GM23248 (cell line): Measurements from ENCODE around the gene PRKD1. TPM values are rescaled to one million over a fixed set of nuclear protein-coding genes. Genes with fewer than 3 reads are reported as not detected.
A peak's percentile ranks its signal among the peaks of the same experiment; 100 is the strongest.

Source experiments
- DNase-seq: peaks from one replicate; pipeline ENCODE4 v3.0.0-alpha.2; 2015
- H2AFZ ChIP-seq: fragments of 200-600 bp; sonication (generic); 2 replicates; pipeline ENCODE4 v1.6.1; 2016; ENCODE audit warnings: antibody characterized with exemption
- H3F3A ChIP-seq: fragments of 200-600 bp; sonication (generic); 2 replicates; pipeline ENCODE4 v1.6.1; 2016; ENCODE audit warnings: mild to moderate bottlenecking, antibody characterized with exemption, mixed run types; ENCODE audit not compliant: insufficient read depth
- H3K27ac ChIP-seq: fragments of 200-600 bp; sonication (generic); 2 replicates; pipeline ENCODE4 v1.5.1; 2016; ENCODE audit warnings: mild to moderate bottlenecking
- H3K27me3 ChIP-seq: fragments of 200-600 bp; sonication (generic); replicated peaks from 2 replicates; pipeline ENCODE4 v1.6.1; 2016; ENCODE audit warnings: mild to moderate bottlenecking; ENCODE audit not compliant: insufficient read depth
- H3K36me3 ChIP-seq: fragments of 200-600 bp; sonication (generic); 2 replicates; pipeline ENCODE4 v1.6.1; 2016; ENCODE audit warnings: low read depth, mild to moderate bottlenecking
- H3K4me1 ChIP-seq: fragments of 200-600 bp; sonication (generic); 2 replicates; pipeline ENCODE4 v1.6.1; 2016; ENCODE audit warnings: mild to moderate bottlenecking; ENCODE audit not compliant: insufficient read depth
- H3K4me2 ChIP-seq: fragments of 200-600 bp; sonication (generic); one replicate; pipeline ENCODE4 v1.6.1; 2016; ENCODE audit warnings: mild to moderate bottlenecking; ENCODE audit not compliant: unreplicated experiment
- H3K4me3 ChIP-seq: fragments of 200-600 bp; sonication (generic); 2 replicates; pipeline ENCODE4 v1.5.1; 2016; ENCODE audit warnings: mild to moderate bottlenecking
- H3K79me2 ChIP-seq: fragments of 200-600 bp; sonication (generic); 2 replicates; pipeline ENCODE4 v1.6.1; 2016; ENCODE audit warnings: mild to moderate bottlenecking; ENCODE audit not compliant: insufficient read depth
- H3K9ac ChIP-seq: fragments of 200-600 bp; sonication (generic); 2 replicates; pipeline ENCODE4 v1.6.1; 2016; ENCODE audit warnings: mild to moderate bottlenecking
- H3K9me2 ChIP-seq: fragments of 200-600 bp; sonication (generic); 2 replicates; pipeline ENCODE4 v1.6.1; 2016; ENCODE audit warnings: mixed run types, mild to moderate bottlenecking, moderate library complexity; ENCODE audit not compliant: insufficient read depth
- H3K9me3 ChIP-seq: fragments of 200-600 bp; sonication (generic); one replicate; pipeline ENCODE4 v1.6.1; 2017; ENCODE audit warnings: low read depth
- H4K20me1 ChIP-seq: fragments of 200-600 bp; sonication (generic); 2 replicates; pipeline ENCODE4 v1.6.0; 2016; ENCODE audit not compliant: insufficient read depth
- EZH2 ChIP-seq: fragments of 200-600 bp; sonication (generic); IDR thresholded peaks from 2 replicates; pipeline ENCODE4 v1.6.1; 2018; ENCODE audit warnings: antibody characterized with exemption, mild to moderate bottlenecking; ENCODE audit not compliant: insufficient read depth, poor library complexity, severe bottlenecking
- EZH2phosphoT487 ChIP-seq: fragments of 200-600 bp; sonication (generic); IDR thresholded peaks from 2 replicates; pipeline ENCODE4 v1.6.1; 2018; ENCODE audit warnings: antibody characterized with exemption, moderate library complexity, mild to moderate bottlenecking, low read depth; ENCODE audit not compliant: insufficient read depth
- WGBS, 2 experiments: methylation state at CpG; one replicate each; pipeline ENCODE4 v1.1.6; 2015 to 2017; ENCODE audit warnings: low lambda C conversion rate in 2 of 2, low coverage in 1 of 2; ENCODE audit errors: missing lambda C conversion rate in 2 of 2; 5-methylcytosine and 5-hydroxymethylcytosine counted together
- in situ Hi-C: fragments of 300-500 bp; cut with MboI; formaldehyde crosslinking; loops from 2 replicates; pipeline ENCODE4 v1.15.0; 2020
- polyA plus RNA-seq: library from polyadenylated mRNA; unstranded; fragments of >200 nt; fragmentation: Nextera tagmentation; extraction: Ambion mirVana; gene quantifications from 2 replicates; pipeline ENCODE4 v1.2.1, GENCODE V29; 2016
- small RNA-seq: library from RNA; depleted of rRNA; stranded (forward); fragments of <200 nt; gene quantifications from one replicate; pipeline ENCODE3, GENCODE V24; 2014; ENCODE audit warnings: low read depth, low replicate concordance
- total RNA-seq: library from RNA; depleted of rRNA; stranded (reverse); fragments of >200 nt; shearing (Covaris generic); gene quantifications from 2 replicates; pipeline ENCODE4 v1.2.3, GENCODE V29; 2014

Gene PRKD1
- total and polyA plus RNA-seq, 2 experiments from 2014 or later: 24.2 to 30.7 TPM

DNA sequence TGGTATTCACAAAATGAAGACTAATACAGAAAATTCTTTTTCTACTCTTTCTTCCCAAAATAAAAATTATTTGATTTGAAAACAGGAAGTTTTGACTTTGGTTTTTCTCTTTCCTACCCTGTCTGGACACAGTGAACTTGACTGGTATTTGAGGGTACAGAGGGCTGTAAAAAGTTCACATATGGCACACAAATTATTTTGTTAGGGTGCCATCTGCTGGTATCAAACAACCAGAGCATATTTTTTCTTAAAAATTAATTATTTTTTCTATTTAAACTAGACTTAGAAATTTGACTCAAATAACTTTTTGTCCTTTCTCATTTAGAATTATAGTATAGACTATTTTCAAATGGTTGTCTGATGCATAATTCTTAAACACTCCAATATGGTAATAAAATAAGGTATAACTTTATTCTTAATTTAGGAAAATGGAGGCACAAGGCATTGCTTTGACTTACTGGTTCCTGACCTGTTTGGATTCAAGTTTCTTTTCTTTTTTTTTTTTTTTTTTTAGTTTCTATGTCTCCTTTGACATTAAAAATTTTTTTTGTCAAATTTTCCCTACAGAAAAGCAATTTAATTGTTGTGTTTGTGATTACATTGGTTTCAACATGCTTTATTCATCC, 390.6 kb downstream of the PRKD1 start:
- peak; percentile 49 for DNase-seq
- no peak overlapping the region for H3K4me3 ChIP-seq
- H2AFZ ChIP-seq: no peak overlapping the region
- no peak overlapping the region for H3K4me2 ChIP-seq
- no peak for TF ChIP-seq EZH2
- no peak for TF ChIP-seq EZH2phosphoT487
- H3K9me2 ChIP-seq: no peaks in the 10 kb centered on the region
- H3K79me2 ChIP-seq: no peaks in the 10 kb centered on the region
- H3F3A ChIP-seq: no peaks in the 10 kb centered on the region
- no peak overlapping the region for H3K27ac ChIP-seq
- no peak overlapping the region for H3K9ac ChIP-seq
- H3K36me3 ChIP-seq: no peaks in the 10 kb centered on the region
- in situ Hi-C loops: no loop called here
- no peaks in the 10 kb centered on the region for H3K27me3 ChIP-seq
- no peaks in the 10 kb centered on the region for H3K4me1 ChIP-seq
- no peaks in the 10 kb centered on the region for H3K9me3 ChIP-seq
- no peaks in the 10 kb centered on the region for H4K20me1 ChIP-seq

DNA sequence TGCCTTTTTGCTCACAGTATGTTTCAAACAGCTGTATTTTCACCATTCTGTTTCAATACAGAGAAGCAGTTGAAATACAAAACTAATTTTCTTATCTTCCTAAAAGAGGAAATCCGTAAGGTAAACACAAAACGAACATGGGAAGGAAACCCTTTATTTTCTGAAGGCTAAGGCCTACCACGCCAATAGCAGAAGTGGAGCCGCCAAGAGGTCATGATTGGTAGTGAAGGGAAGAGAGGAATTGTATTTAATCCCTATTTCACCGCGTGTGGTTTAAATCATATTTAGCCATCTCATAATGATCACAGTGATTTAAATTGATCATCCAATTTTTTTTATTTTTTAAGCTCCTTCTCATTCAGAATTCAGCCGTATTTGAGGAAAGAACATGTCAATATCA, 398.2 kb downstream of the PRKD1 start:
- Histone ChIP-seq H3K36me3 (no peaks in the 10 kb centered on the region), H3K4me2 (no peak overlapping the region), H3K4me1 (no peaks in the 10 kb centered on the region), H3F3A (no peaks in the 10 kb centered on the region), H3K9me3 (no peaks in the 10 kb centered on the region), H2AFZ (0 out of 2 replicates have a peak overlapping the region, but pooled peaks have one; percentile 12), H3K4me3 (no peak overlapping the region), H3K27me3 (no peaks in the 10 kb centered on the region), H3K27ac (no peak overlapping the region), H3K9me2 (no peaks in the 10 kb centered on the region), H4K20me1 (no peaks in the 10 kb centered on the region), H3K9ac (no peak overlapping the region), H3K79me2 (no peaks in the 10 kb centered on the region)
- in situ Hi-C loops: loop anchor here (10.0 kb wide), 2 partner anchors 505 to 775 kb away; no protein-coding TSS in a partner anchor
- peak; percentile 51 for DNase-seq
- TF ChIP-seq EZH2: no peak
- TF ChIP-seq EZH2phosphoT487: no peak
- 40 to 44% methylated on average over 7 of the region's 7 CpGs for WGBS, 2 experiments

DNA sequence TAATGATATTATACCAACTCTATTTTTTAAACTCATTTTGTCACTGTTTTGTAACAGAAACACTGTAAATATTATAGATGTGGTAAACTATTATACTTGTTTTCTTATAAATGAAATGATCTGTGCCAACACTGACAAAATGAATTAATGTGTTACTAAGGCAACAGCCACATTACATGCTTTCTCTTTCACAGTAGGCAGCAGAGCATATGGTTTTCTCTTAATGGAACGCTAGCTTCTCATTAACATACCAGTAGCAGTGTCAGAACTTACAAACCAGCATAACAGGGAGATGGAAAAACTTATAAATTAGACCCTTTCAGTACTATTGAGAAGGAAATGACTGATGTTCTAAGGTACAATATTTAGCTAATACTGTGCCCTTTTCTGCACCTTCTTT, 398.8 kb downstream of the PRKD1 start:
- in situ Hi-C loops: loop anchor here (10.0 kb wide), 2 partner anchors 504 to 774 kb away; no protein-coding TSS in a partner anchor
- Histone ChIP-seq H3K4me1 (no peaks in the 10 kb centered on the region), H3K9ac (no peak overlapping the region), H3K9me3 (no peaks in the 10 kb centered on the region), H3F3A (no peaks in the 10 kb centered on the region), H3K4me2 (no peak overlapping the region), H2AFZ (no peak overlapping the region), H3K9me2 (no peaks in the 10 kb centered on the region), H3K27me3 (no peaks in the 10 kb centered on the region), H3K79me2 (no peaks in the 10 kb centered on the region), H3K4me3 (no peak overlapping the region), H3K27ac (no peak overlapping the region), H3K36me3 (no peaks in the 10 kb centered on the region), H4K20me1 (no peaks in the 10 kb centered on the region)
- peak; percentile 0 for DNase-seq
- no peak for TF ChIP-seq EZH2phosphoT487
- no peak for TF ChIP-seq EZH2
- WGBS, 2 experiments: 13 to 14% methylated on average over 1 of the region's 1 CpG

DNA sequence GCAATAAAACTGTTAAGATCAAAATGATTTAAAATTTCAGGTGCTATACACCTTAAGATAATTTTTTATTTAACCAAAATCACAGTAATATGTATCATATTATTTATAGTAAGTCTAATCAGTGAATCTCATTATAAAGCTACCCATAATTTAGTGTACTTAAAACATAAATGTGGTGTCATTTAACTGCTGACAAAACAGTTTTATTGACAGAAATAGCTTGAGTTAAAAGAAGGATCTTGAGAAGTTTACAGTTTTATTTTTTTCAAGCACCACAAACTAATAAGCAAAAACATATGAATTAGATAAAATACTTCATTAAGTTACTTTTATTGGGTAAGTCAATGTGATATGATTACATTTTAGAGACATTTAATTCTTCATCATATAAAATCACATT, 400.4 kb downstream of the PRKD1 start:
- no peaks in the 10 kb centered on the region for H3K9me3 ChIP-seq
- no peaks in the 10 kb centered on the region for H4K20me1 ChIP-seq
- H3K36me3 ChIP-seq: no peaks in the 10 kb centered on the region
- no peak for TF ChIP-seq EZH2phosphoT487
- no peak for TF ChIP-seq EZH2
- in situ Hi-C loops: loop anchor here (10.0 kb wide), 2 partner anchors 502 to 772 kb away; no protein-coding TSS in a partner anchor
- no peaks in the 10 kb centered on the region for H3K27me3 ChIP-seq
- no peak overlapping the region for H3K4me2 ChIP-seq
- no peaks in the 10 kb centered on the region for H3K9me2 ChIP-seq
- H3F3A ChIP-seq: no peaks in the 10 kb centered on the region
- no peak overlapping the region for H3K4me3 ChIP-seq
- no peak for DNase-seq
- no peaks in the 10 kb centered on the region for H3K4me1 ChIP-seq
- H3K79me2 ChIP-seq: no peaks in the 10 kb centered on the region
- no peak overlapping the region for H2AFZ ChIP-seq
- H3K27ac ChIP-seq: no peak overlapping the region
- H3K9ac ChIP-seq: no peak overlapping the region

Small RNA genes within 50 kb of the gene (small RNA-seq; reads per million reads assigned to genes)
- gene RNU6-1234P: not detected
